HCT116 (cell line): Measurements from ENCODE around the gene SLC39A10. TPM values are rescaled to one million over a fixed set of nuclear protein-coding genes. Genes with fewer than 3 reads are reported as not detected.

Experiments used
- ATAC-seq: fragments of 200-7000 bp; cut with Tn5 transposase; 2 replicates; pipeline ENCODE4 v1.9.1; 2020; ENCODE audit warnings: mild to moderate bottlenecking, moderate library complexity
- BruUV-seq: library from RNA; stranded (reverse); fragments of 400-500 nt; replicated peaks from 2 replicates; lab custom pipeline; 2021; lab: Mats Ljungman, UMichigan
- CTCF ChIA-PET: fragments of 300-600 bp; sonication (Branson Sonifier 250); formaldehyde crosslinking; loops from one replicate; lab custom pipeline; 2021; ENCODE audit warnings: antibody characterized with exemption; lab: Charles Lee
- POLR2A ChIA-PET: fragments of 300-600, 350-600 bp; sonication (Branson Sonifier 250); formaldehyde crosslinking; loops from one replicate; lab custom pipeline; 2021; ENCODE audit warnings: antibody characterized with exemption; lab: Charles Lee
- RAD21 ChIA-PET, 2 experiments: fragments of 300-600 bp; sonication (Branson Sonifier 250); formaldehyde crosslinking; loops; one replicate each; lab custom pipeline; 2023; ENCODE audit warnings: low total read pairs in 2 of 2; ENCODE audit not compliant: uncharacterized antibody in 2 of 2, unreplicated experiment in 2 of 2, low non-redundant PET in 1 of 2; lab: Charles Lee
- DNase-seq: peaks from one replicate; pipeline ENCODE4 v3.0.0-alpha.2; 2010; ENCODE audit warnings: low read depth, low spot score
- H2AFZ ChIP-seq: fragments of 200-600 bp; shearing (Covaris generic), sonication (generic); 2 replicates; pipeline ENCODE4 v1.6.1; 2017; ENCODE audit warnings: low read depth, mixed run types, mixed read lengths, antibody characterized with exemption, low read length; ENCODE audit not compliant: poor library complexity, severe bottlenecking
- H3K27ac ChIP-seq: 2 replicates; pipeline ENCODE4 v1.5.1; 2012; ENCODE audit warnings: low read depth, low read length
- H3K27me3 ChIP-seq: fragments of 200-600 bp; sonication (generic); 2 replicates; pipeline ENCODE4 v1.6.1; 2016; ENCODE audit warnings: mixed run types, low read length, mixed read lengths; ENCODE audit not compliant: insufficient read depth
- H3K36me3 ChIP-seq, 2 experiments: fragments of 200-500 bp in 1 of 2; fragments of 200-600 bp in 1 of 2; sonication (Bioruptor generic) in 1 of 2; sonication (generic) in 1 of 2; 2 replicates each; pipeline versions ENCODE4 v1.5.1 to v1.6.1; 2014 to 2016; ENCODE audit warnings: low read length in 2 of 2, inconsistent platforms in 1 of 2, mixed read lengths in 1 of 2, mixed run types in 1 of 2; ENCODE audit not compliant: insufficient read depth in 2 of 2, control insufficient read depth in 1 of 2
- H3K4me1 ChIP-seq, 2 experiments: fragments of 200-600 bp in 1 of 2; sonication (generic) in 1 of 2; 2 replicates each; pipeline versions ENCODE4 v1.5.1 to v1.6.1; 2012 to 2017; ENCODE audit warnings: low read length in 2 of 2, inconsistent platforms in 1 of 2, mild to moderate bottlenecking in 1 of 2, mixed read lengths in 1 of 2, mixed run types in 1 of 2, moderate library complexity in 1 of 2; ENCODE audit not compliant: insufficient read depth in 2 of 2, control insufficient read depth in 1 of 2
- H3K4me2 ChIP-seq: fragments of 200-600 bp; sonication (generic); 2 replicates; pipeline ENCODE4 v1.6.1; 2017; ENCODE audit warnings: mixed run types, low read length, mixed read lengths
- H3K4me3 ChIP-seq, 2 experiments: fragments of 200-600 bp in 1 of 2; sonication (generic) in 1 of 2; replicated peaks in 1 of 2; 2 replicates each; pipeline ENCODE4 v1.5.1; 2011 to 2016; ENCODE audit warnings: low read length in 2 of 2, control low read depth in 1 of 2, low read depth in 1 of 2, mild to moderate bottlenecking in 1 of 2, mixed read lengths in 1 of 2, mixed run types in 1 of 2
- H3K79me2 ChIP-seq: fragments of 200-600 bp; sonication (generic); 2 replicates; pipeline ENCODE4 v1.6.1; 2017; ENCODE audit warnings: mild to moderate bottlenecking, mixed run types, low read length, moderate library complexity, mixed read lengths; ENCODE audit not compliant: insufficient read depth
- H3K9ac ChIP-seq: fragments of 200-600 bp; sonication (generic); 2 replicates; pipeline ENCODE4 v1.6.1; 2016; ENCODE audit warnings: low read length, mixed read lengths
- H3K9me2 ChIP-seq: fragments of 200-600 bp; sonication (generic), shearing (Covaris generic); 2 replicates; pipeline ENCODE4 v1.6.1; 2017; ENCODE audit warnings: mixed run types, mild to moderate bottlenecking, moderate library complexity; ENCODE audit not compliant: insufficient read depth
- H3K9me3 ChIP-seq, 2 experiments: fragments of 200-500 bp in 1 of 2; fragments of 200-600 bp in 1 of 2; sonication (Bioruptor generic) in 1 of 2; sonication (generic) in 1 of 2; 2 replicates each; pipeline ENCODE4 v1.6.1; 2014 to 2017; ENCODE audit warnings: low read length in 2 of 2, mixed read lengths in 2 of 2, inconsistent platforms in 1 of 2, low read depth in 1 of 2, mild to moderate bottlenecking in 1 of 2, mixed run types in 1 of 2, moderate library complexity in 1 of 2; ENCODE audit not compliant: control insufficient read depth in 1 of 2, insufficient read depth in 1 of 2
- H4K20me1 ChIP-seq: fragments of 200-600 bp; sonication (generic), shearing (Covaris generic); 2 replicates; pipeline ENCODE4 v1.6.1; 2017; ENCODE audit warnings: mixed run types, mild to moderate bottlenecking, moderate library complexity; ENCODE audit not compliant: insufficient read depth
- ELF1 ChIP-seq: IDR thresholded peaks from 2 replicates; pipeline ENCODE4 v1.6.1; 2012; ENCODE audit warnings: low read depth, borderline replicate concordance
- EZH2phosphoT487 ChIP-seq: fragments of 200-600 bp; IDR thresholded peaks from 2 replicates; pipeline ENCODE4 v1.6.1; 2018; ENCODE audit warnings: antibody characterized with exemption, borderline replicate concordance
- MAX ChIP-seq: IDR thresholded peaks from 2 replicates; pipeline ENCODE4 v1.6.1; 2012
- RAD21 ChIP-seq: IDR thresholded peaks from 2 replicates; pipeline ENCODE4 v1.6.1; 2012; ENCODE audit warnings: low read depth, mild to moderate bottlenecking
- SP1 ChIP-seq: IDR thresholded peaks from 2 replicates; pipeline ENCODE4 v1.6.1; 2012; ENCODE audit warnings: low read depth
- TCF7L2 ChIP-seq: IDR thresholded peaks from 2 replicates; pipeline ENCODE4 v1.7.0; 2011; ENCODE audit warnings: borderline replicate concordance, inconsistent platforms; ENCODE audit not compliant: insufficient read depth, insufficient read length; ENCODE audit errors: extremely low read depth
- YY1 ChIP-seq: IDR thresholded peaks from 2 replicates; pipeline ENCODE4 v1.6.1; 2011; ENCODE audit warnings: low read length, low read depth, moderate library complexity, mild to moderate bottlenecking; ENCODE audit not compliant: insufficient replicate concordance; ENCODE audit errors: extremely low read depth
- ZBTB33 ChIP-seq: IDR thresholded peaks from 2 replicates; pipeline ENCODE4 v1.6.1; 2011; ENCODE audit warnings: mild to moderate bottlenecking, low read length, moderate library complexity; ENCODE audit not compliant: insufficient replicate concordance; ENCODE audit errors: extremely low read depth
- intact Hi-C: fragments of 100-400 bp; cut with micrococcal nuclease; formaldehyde crosslinking; loops from 2 replicates; pipeline ENCODE4 v1.10.0; 2022
- total RNA-seq: library from RNA; stranded (reverse); gene quantifications from one replicate; pipeline ENCODE4 v1.2.1, GENCODE V29; 2021; ENCODE audit not compliant: unreplicated experiment

SLC39A10 gene
- total RNA-seq, 1 experiment from 2014 or later, result 59.0 TPM

GRCh38 chr2:195656161-195656858 is 716 bp upstream of the SLC39A10 start:
- DNase-seq, result no peak
- Histone ChIP-seq H2AFZ (peak overlapping the region; percentile 95), H3K9me3 (no peaks in the 10 kb centered on the region), H3K9me2 (no peaks in the 10 kb centered on the region), H4K20me1 (no peaks in the 10 kb centered on the region), H3K27me3 (no peaks in the 10 kb centered on the region), H3K4me1 (peaks cover 11 to 17% of the 10 kb centered on the region in 2 experiments; a peak in 3 of 4 replicates), H3K4me3 (peak overlapping the region; percentile 8 to 66), H3K27ac (peak overlapping the region; percentile 11; the same call in 1 of the 2 replicates), H3K36me3 (no peaks in the 10 kb centered on the region), H3K9ac (peak overlapping the region; percentile 39), H3K79me2 (peaks cover 38% of the 10 kb centered on the region), H3K4me2 (peak overlapping the region; percentile 83)
- POLR2A ChIA-PET, result interaction anchor here (0.7 to 1.8 kb wide), 17 partner anchors 10 to 422 kb away, joined by 3 to 12 read pairs (median 4); no protein-coding TSS in a partner anchor
- RAD21 ChIA-PET, result no interaction called here
- BruUV-seq, result TSS peak; percentile 95
- CTCF ChIA-PET, result interaction anchor here (0.9 to 1.3 kb wide), 5 partner anchors 20 to 410 kb away, joined by 3 to 4 read pairs (median 4); no protein-coding TSS in a partner anchor
- TF ChIP-seq EZH2phosphoT487 (no peak), SP1 (no peak), MAX (peak; percentile 12; the same call in 1 of the 2 replicates), ELF1 (no peak), YY1 (peak; percentile 29), ZBTB33 (no peak), TCF7L2 (no peak), RAD21 (no peak)
- ATAC-seq, result no peak
- intact Hi-C loops, result loop anchor here (5.0 kb wide), 1 partner anchor 244 kb away; no protein-coding TSS in a partner anchor
